Aorta (tissue), 5 donors: Measurements from ENCODE around the gene SLC19A1. TPM values are rescaled to one million over a fixed set of nuclear protein-coding genes. Genes with fewer than 3 reads are reported as not detected.
A peak's percentile ranks its signal among the peaks of the same experiment; 100 is the strongest.

ENCODE experiments used
- ATAC-seq: fragments of 200-7000 bp; cut with Tn5 transposase; one replicate; pipeline ENCODE4 v1.9.1; 2022; ENCODE audit warnings: moderate library complexity; ENCODE audit not compliant: low FRiP score
- DNase-seq, 2 donors: peaks; one replicate each; pipeline ENCODE4 v3.0.0-alpha.2; 2020
- H3K27ac ChIP-seq, 2 donors: one replicate each; pipeline ENCODE4 v1.5.1; 2013; ENCODE audit warnings: low read length in 2 of 2, mild to moderate bottlenecking in 2 of 2, moderate library complexity in 2 of 2, control low read depth in 1 of 2, inconsistent platforms in 1 of 2, low read depth in 1 of 2
- H3K27me3 ChIP-seq, 2 donors: one replicate each; pipeline ENCODE4 v1.6.1; 2013; ENCODE audit warnings: control low read depth in 1 of 2, low read length in 1 of 2, mild to moderate bottlenecking in 1 of 2, moderate library complexity in 1 of 2; ENCODE audit not compliant: insufficient read depth in 2 of 2, control insufficient read depth in 1 of 2
- H3K36me3 ChIP-seq, 2 donors: one replicate each; pipeline ENCODE4 v1.6.1; 2013; ENCODE audit warnings: control low read depth in 1 of 2, low read length in 1 of 2, mild to moderate bottlenecking in 1 of 2; ENCODE audit not compliant: insufficient read depth in 2 of 2, control insufficient read depth in 1 of 2
- H3K4me1 ChIP-seq, 2 donors: one replicate each; pipeline ENCODE4 v1.6.1; 2013; ENCODE audit warnings: low read length in 2 of 2, control low read depth in 1 of 2, mild to moderate bottlenecking in 1 of 2, moderate library complexity in 1 of 2; ENCODE audit not compliant: insufficient read depth in 2 of 2, control insufficient read depth in 1 of 2
- H3K4me3 ChIP-seq, 2 donors: one replicate each; pipeline ENCODE4 v1.5.1; 2013; ENCODE audit warnings: low read length in 2 of 2, control low read depth in 1 of 2, mild to moderate bottlenecking in 1 of 2
- H3K9me3 ChIP-seq: one replicate; pipeline ENCODE4 v1.6.1; 2013; ENCODE audit warnings: mild to moderate bottlenecking, low read length; ENCODE audit not compliant: control insufficient read depth
- WGBS, 2 donors: extraction: QIAGEN DNeasy Blood & Tissue Kit; methylation state at CpG; one replicate each; pipeline ENCODE4 v1.1.7; 2013; 5-methylcytosine and 5-hydroxymethylcytosine counted together
- intact Hi-C, 2 donors: fragments of 100-400 bp; cut with DNase I; formaldehyde crosslinking; loops; one replicate each; pipeline versions ENCODE4 v1.14.2 to v1.15.0; 2022
- polyA plus RNA-seq, 2 donors: library from polyadenylated mRNA; stranded (reverse); fragments of 200-250 nt; gene quantifications; one replicate each; pipeline ENCODE4 v1.2.3, GENCODE V29; 2013
- total RNA-seq, 2 donors: library from RNA; stranded (reverse); fragmentation: NEBNext Ultra II Directional; extraction: Animal tissue kit (Norgen Biotek cat#: 25700); gene quantifications; one replicate each; pipeline ENCODE4 v1.2.1, GENCODE V29; 2021
- donor health status: healthy with polysubstance abuse.
- donor health status: Bipolar disorder and iron deficiency.
- donor health status: DM: no; HTN: no; CAD: no.
- donor health status: DM: no; HTN: no; CAD: no.
- donor health status: DM: yes; HTN: yes; CAD: no.

SLC19A1 gene
- total and polyA plus RNA-seq, 4 donors, result 4.5 to 32.5 (median 7.3) TPM

DNA sequence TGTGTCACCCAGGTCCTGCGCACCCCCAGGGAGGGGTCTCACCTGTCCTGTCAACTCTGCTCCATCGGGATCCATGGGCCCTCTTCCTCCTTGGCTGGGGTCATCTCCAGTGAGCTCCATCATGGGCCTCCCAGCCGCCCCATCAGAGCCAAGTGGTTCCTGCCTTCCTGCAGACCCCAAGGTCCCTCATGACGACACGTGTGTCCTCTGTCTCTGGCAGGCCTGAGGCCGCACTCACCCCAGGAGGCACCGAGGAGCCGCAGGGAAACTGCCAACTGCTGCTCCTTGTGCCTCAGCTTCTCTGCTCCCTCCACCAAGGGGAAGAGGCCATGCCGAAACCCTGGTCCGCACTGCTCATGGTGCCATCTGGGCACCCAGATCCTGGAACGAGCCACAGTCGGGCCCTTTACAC lies 90.5 kb downstream of the SLC19A1 start:
- WGBS, 2 donors, result 90 to 96% methylated on average over 11 to 12 of the region's 12 CpGs
- H3K4me3 ChIP-seq, result no peak overlapping the region
- intact Hi-C loops, result no loop called here

DNA sequence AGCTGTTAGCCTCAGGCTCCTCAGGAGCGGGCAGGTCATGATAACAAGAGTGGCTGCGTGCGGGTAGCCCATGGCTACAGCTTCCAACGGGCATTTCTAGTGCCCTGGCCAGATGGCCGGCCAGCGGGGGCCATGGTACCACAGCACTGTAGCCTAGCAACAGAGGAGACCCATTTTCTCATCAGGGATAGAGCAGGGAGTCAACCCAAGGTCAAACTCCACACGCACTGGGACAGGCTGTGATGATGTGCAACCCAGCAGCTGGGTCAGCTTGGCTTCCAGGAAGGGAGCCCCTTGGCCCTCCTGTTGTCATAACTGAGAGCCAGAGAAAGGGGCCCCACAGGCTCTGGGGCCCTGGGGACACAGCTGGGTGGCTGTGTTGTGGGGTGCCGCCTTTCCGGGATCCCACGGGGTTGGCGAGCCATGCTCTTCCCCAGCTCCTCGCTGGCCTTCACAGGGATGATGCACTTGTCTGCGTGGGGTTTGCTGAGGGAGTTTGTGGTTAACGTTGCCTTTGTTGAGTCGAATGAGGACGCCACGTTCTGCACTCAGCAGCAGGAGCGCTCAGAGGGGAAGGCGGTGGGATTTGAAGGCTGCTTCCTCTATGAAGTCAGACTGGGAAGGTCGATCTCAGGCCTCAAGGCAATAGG lies 91.0 kb downstream of the SLC19A1 start:
- Histone ChIP-seq H3K36me3 (no peaks in the 10 kb centered on the region), H3K9me3 (no peaks in the 10 kb centered on the region), H3K4me1 (no peaks in the 10 kb centered on the region), H3K27ac (no peak overlapping the region), H3K4me3 (no peak overlapping the region), H3K27me3 (no peaks in the 10 kb centered on the region)
- intact Hi-C loops, result no loop called here
- DNase-seq, result peak; percentile 33 to 70
- ATAC-seq, result no peak
- WGBS, 2 donors, result 93% methylated on average over 20 of the region's 20 CpGs

More for the DNA sequence above, 90.5 kb downstream of the SLC19A1 start:
- Histone ChIP-seq H3K27me3 (no peaks in the 10 kb centered on the region), H3K9me3 (no peaks in the 10 kb centered on the region), H3K4me1 (no peaks in the 10 kb centered on the region), H3K36me3 (no peaks in the 10 kb centered on the region), H3K27ac (no peak overlapping the region)
- DNase-seq (peak; percentile 41 to 68), ATAC-seq (no peak)

DNA sequence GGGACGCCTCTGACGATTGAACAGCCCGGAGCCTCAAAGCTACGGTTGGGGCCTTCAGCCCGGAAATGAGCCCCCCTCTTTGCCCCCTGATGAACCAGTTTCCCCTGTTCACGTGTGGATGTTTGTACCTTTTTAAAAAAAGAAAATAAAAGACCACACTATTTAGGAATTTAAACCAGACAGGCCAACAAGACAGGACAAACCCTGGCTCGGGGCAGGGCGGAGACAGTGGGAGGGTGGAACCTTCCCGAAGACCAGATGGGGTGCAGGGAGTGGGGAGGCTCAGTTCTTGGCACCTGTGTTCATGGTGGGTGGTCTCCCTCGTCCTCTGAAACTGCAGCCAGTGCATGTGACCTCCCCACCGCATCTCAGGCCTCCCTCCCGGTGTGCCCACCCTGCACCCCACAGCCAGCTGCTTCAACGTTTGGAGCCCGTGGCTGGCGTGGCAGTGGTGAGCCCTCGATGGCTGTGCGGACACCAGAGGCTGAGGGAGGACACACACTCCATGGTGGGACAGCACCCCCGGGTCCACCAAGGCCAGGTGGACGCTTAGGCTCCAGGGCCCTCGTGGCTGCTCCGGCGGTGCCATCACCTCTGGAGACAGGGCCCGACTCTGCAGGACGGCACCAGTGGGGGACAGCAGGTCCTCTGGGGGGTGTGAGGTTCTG lies 91.7 kb downstream of the SLC19A1 start:
- 83 to 84% methylated on average over 24 of the region's 24 CpGs for WGBS, 2 donors
- intact Hi-C loops, result no loop called here
- Histone ChIP-seq H3K9me3 (no peaks in the 10 kb centered on the region), H3K27ac (no peak overlapping the region), H3K36me3 (no peaks in the 10 kb centered on the region), H3K4me3 (no peak overlapping the region), H3K4me1 (no peaks in the 10 kb centered on the region), H3K27me3 (no peaks in the 10 kb centered on the region)
- DNase-seq, result peak; percentile 38 to 52
- no peak for ATAC-seq

DNA sequence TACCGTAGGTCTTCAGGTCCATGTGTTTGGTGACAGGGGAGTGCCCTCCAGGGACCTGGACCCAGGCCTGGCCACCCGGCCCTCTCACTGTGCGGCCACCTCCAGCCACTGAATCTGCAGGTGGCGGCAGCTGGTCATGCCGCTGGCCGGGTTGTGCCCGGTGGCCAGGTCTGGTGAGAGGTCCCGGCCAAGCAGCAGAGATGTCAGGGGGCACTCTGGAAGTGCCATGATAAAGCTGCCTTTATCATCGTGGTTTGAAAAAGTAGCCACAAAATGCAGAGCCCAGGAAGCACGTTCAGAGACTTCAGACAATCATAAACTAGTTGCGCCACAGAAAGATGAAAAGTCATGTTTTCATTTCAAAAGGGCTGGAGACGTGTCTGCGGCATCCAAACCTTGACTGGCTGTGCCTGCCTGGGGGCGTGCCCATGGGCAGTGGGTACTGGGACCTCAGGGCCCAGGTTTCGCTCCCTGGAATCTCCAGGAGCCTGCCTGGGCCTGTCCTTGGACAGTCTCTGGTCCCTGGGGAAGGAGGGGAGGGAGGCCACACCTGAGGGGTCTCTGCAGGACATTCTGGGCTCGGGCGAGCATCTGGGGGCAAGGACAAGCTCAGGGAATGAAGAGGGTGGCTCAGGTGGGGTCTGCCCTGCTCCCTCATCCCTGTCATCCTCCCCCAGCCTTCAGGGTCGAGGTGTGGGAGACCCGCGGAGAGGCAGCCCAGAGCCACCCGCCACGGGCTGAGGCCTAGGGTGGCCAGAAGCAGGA lies 92.4 kb downstream of the SLC19A1 start:
- 90 to 93% methylated on average over 21 to 22 of the region's 22 CpGs for WGBS, 2 donors
- Histone ChIP-seq H3K9me3 (no peaks in the 10 kb centered on the region), H3K36me3 (no peaks in the 10 kb centered on the region), H3K4me3 (no peak overlapping the region), H3K4me1 (no peaks in the 10 kb centered on the region), H3K27ac (no peak overlapping the region), H3K27me3 (no peaks in the 10 kb centered on the region)
- DNase-seq (peak; percentile 34 to 68), ATAC-seq (no peak)
- intact Hi-C loops, result no loop called here

DNA sequence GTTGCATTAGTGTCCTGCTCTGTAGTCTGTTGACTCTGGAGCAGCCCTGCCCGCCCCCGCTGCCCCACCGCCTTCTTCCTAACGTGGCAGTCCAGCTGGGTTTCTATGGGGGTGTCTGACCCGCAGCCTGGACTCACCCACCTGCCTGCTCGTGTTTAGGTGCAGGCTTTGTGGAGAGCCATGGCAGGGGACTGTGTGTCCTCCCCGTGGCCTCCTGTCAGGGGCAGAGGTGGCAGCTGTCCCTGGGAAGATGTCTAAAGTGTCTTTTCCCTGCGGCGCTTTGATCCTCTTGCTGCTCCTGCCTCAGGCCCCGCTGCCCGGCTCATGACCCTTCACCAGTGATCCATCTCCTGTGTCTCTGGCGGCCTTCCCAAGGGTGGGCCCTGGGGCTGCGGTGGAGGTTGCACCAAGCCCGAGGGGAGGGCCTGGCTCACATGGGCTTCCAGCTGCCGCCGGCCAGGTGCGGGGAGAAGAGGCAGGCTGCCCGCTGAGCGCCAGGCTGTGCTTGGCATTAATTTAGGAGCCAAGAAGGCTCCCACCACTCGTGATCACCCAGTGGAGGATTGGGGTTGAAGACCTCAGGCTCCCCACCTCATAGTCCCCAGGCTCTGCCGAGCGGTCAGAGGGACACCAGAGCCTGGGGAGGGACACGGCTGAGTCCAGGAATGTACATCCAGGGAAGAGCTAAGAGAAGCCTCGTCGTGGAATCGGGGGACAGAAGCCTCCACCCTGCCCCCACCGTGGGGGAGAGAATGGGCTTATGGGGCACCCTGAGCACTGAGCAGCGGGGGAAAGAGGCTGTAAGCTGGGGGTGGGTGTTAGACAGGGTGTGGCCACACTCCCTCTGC lies 93.2 kb downstream of the SLC19A1 start:
- ATAC-seq (no peak), DNase-seq (peak; percentile 41 to 73)
- no peaks in the 10 kb centered on the region for H3K4me1 ChIP-seq
- H3K27ac ChIP-seq, result no peak overlapping the region
- H3K27me3 ChIP-seq, result no peaks in the 10 kb centered on the region
- intact Hi-C loops, result no loop called here
- no peaks in the 10 kb centered on the region for H3K36me3 ChIP-seq
- no peaks in the 10 kb centered on the region for H3K9me3 ChIP-seq
- 86 to 88% methylated on average over 26 to 28 of the region's 28 CpGs for WGBS, 2 donors
- H3K4me3 ChIP-seq, result no peak overlapping the region

DNA sequence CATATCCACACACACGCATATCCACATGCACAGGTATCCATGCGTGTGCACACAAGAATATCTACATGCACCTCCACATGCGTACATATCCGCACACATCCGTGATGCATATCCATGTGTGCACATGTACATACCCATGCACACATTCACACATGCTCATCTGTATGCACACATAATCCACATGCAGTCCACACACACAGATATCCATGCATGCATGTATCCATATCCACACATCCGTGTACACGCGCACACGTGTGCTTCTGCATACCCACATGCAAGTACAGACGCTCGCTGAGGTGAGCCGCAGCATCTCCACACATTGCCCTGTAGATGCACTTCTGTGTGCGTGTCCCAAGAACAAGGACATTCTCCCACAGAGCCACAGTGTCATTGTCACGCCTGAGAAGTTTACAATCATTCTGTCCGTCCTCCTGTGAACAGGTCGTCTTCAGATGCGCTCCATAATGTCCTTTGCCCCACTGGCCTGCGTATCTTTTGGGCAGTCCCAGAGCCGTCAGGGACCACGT lies 93.9 kb downstream of the SLC19A1 start:
- ATAC-seq (no peak), DNase-seq (no peak)
- Histone ChIP-seq H3K27ac (no peak overlapping the region), H3K4me1 (no peaks in the 10 kb centered on the region), H3K36me3 (no peaks in the 10 kb centered on the region), H3K9me3 (no peaks in the 10 kb centered on the region), H3K27me3 (no peaks in the 10 kb centered on the region), H3K4me3 (no peak overlapping the region)
- WGBS, 2 donors, result 86 to 90% methylated on average over 20 of the region's 20 CpGs
- intact Hi-C loops, result no loop called here
